HepG2 (cell line): ENCODE data around the gene AARSD1. TPM values are rescaled to one million over a fixed set of nuclear protein-coding genes. Genes with fewer than 3 reads are reported as not detected.

Experiments
- ATAC-seq: fragments of 200-7000 bp; cut with Tn5 transposase; 3 replicates; pipeline ENCODE4 v1.9.1; 2020; ENCODE audit warnings: mild to moderate bottlenecking, moderate library complexity
- BruUV-seq: library from RNA; stranded (reverse); fragments of 400-500 nt; replicated peaks from 2 replicates; lab custom pipeline; 2021; lab: Mats Ljungman, UMichigan
- CTCF ChIA-PET: fragments of 300-600 bp; formaldehyde crosslinking; extraction: SDS; loops from one replicate; lab custom pipeline; 2021; ENCODE audit warnings: low total read pairs, inconsistent platforms, low intra/inter-chr PET ratio; lab: Yijun Ruan, JAX
- POLR2A ChIA-PET: fragments of 350-600 bp; sonication (Branson Sonifier 250); formaldehyde crosslinking; loops from one replicate; lab custom pipeline; 2020; ENCODE audit warnings: antibody characterized with exemption, inconsistent platforms; lab: Yijun Ruan, JAX
- DNase-seq: peaks from one replicate; pipeline ENCODE4 v3.0.0-alpha.2; 2015; ENCODE audit warnings: low spot score
- FAIRE-seq: peaks from 3 replicates; lab custom pipeline; 2011; peaks lifted over from hg19 to GRCh38; lab: Jason Lieb, UNC
- H2AFZ ChIP-seq: one replicate; pipeline ENCODE4 v1.6.1; 2011; ENCODE audit warnings: low read length, inconsistent platforms
- H3K27ac ChIP-seq: fragments of 300-600 bp; 3 replicates; pipeline ENCODE4 v1.8.0; 2011; ENCODE audit warnings: mixed run types, mild to moderate bottlenecking, mixed read lengths, low read length, inconsistent platforms; ENCODE audit not compliant: insufficient read depth; ENCODE audit errors: extremely low read length
- H3K27me3 ChIP-seq, 2 experiments: fragments of 200-600 bp in 1 of 2; 2 replicates in 1 of 2; 3 replicates in 1 of 2; pipeline versions ENCODE4 v1.6.0 to v1.8.0; 2011; ENCODE audit warnings: low read length in 2 of 2, mild to moderate bottlenecking in 2 of 2, moderate library complexity in 2 of 2, inconsistent platforms in 1 of 2; ENCODE audit not compliant: insufficient read depth in 2 of 2, control insufficient read depth in 1 of 2
- H3K36me3 ChIP-seq, 2 experiments: fragments of 200-600 bp in 1 of 2; replicated peaks in 1 of 2; 2 replicates in 1 of 2; 3 replicates in 1 of 2; pipeline versions ENCODE4 v1.5.1 to v1.8.0; 2011; ENCODE audit warnings: low read length in 2 of 2, inconsistent platforms in 1 of 2; ENCODE audit not compliant: insufficient read depth in 2 of 2, control insufficient read depth in 1 of 2
- H3K4me1 ChIP-seq: 2 replicates; pipeline ENCODE4 v1.5.1; 2012; ENCODE audit warnings: low read length, inconsistent platforms; ENCODE audit not compliant: insufficient read depth
- H3K4me2 ChIP-seq: 2 replicates; pipeline ENCODE4 v1.6.0; 2011; ENCODE audit warnings: low read depth, low read length, inconsistent platforms
- H3K4me3 ChIP-seq, 3 experiments: fragments of 200-600 bp in 1 of 3; sonication (generic), shearing (Covaris generic) in 1 of 3; replicated peaks in 1 of 3; 2 replicates each; pipeline ENCODE4 v1.5.1; 2011 to 2016; ENCODE audit warnings: low read length in 3 of 3, inconsistent platforms in 2 of 3, low read depth in 2 of 3, mild to moderate bottlenecking in 2 of 3, control low read depth in 1 of 3, mixed read lengths in 1 of 3; ENCODE audit not compliant: insufficient read depth in 1 of 3
- H3K79me2 ChIP-seq: one replicate; pipeline ENCODE4 v1.6.1; 2011; ENCODE audit warnings: low read length, inconsistent platforms; ENCODE audit not compliant: insufficient read depth
- H3K9ac ChIP-seq: 2 replicates; pipeline ENCODE4 v1.6.0; 2011; ENCODE audit warnings: mild to moderate bottlenecking, low read depth, low read length, inconsistent platforms; ENCODE audit not compliant: insufficient read depth
- H3K9me3 ChIP-seq: 2 replicates; pipeline ENCODE4 v1.5.1; 2012; ENCODE audit warnings: mild to moderate bottlenecking, low read length
- H4K20me1 ChIP-seq: 2 replicates; pipeline ENCODE4 v1.6.0; 2011; ENCODE audit warnings: inconsistent platforms, mild to moderate bottlenecking, low read length, moderate library complexity; ENCODE audit not compliant: insufficient read depth
- ATF2 ChIP-seq: sonication (generic); formaldehyde crosslinking; IDR thresholded peaks from 2 replicates; pipeline ENCODE4 v1.4.0; 2020; ENCODE audit warnings: missing genetic modification reagents
- ATM ChIP-seq: fragments of 450-650 bp; IDR thresholded peaks from 2 replicates; pipeline ENCODE4 v1.7.1; 2017; ENCODE audit warnings: mild to moderate bottlenecking, borderline replicate concordance
- BCL6 ChIP-seq: IDR thresholded peaks from 2 replicates; pipeline ENCODE4 v1.6.1; 2016; ENCODE audit warnings: missing genetic modification reagents, missing compliant biosample characterization
- DBP ChIP-seq: sonication (generic); formaldehyde crosslinking; IDR thresholded peaks from 2 replicates; pipeline ENCODE4 v1.4.0; 2020; ENCODE audit warnings: missing genetic modification reagents; ENCODE audit errors: not compliant biosample characterization
- HDAC1 ChIP-seq: sonication (generic); formaldehyde crosslinking; IDR thresholded peaks from 2 replicates; pipeline ENCODE4 v1.5.1; 2020; ENCODE audit warnings: mild to moderate bottlenecking, missing genetic modification reagents
- HNRNPK ChIP-seq: fragments of 200-400 bp; formaldehyde crosslinking; IDR thresholded peaks from 2 replicates; pipeline ENCODE4 v1.6.1; 2018; ENCODE audit warnings: low read length, low read depth, moderate library complexity, mild to moderate bottlenecking; ENCODE audit not compliant: poor library complexity, severe bottlenecking
- KDM5A ChIP-seq: fragments of 200-600 bp; sonication (generic); IDR thresholded peaks from 2 replicates; pipeline ENCODE4 v1.7.0; 2018; ENCODE audit warnings: antibody characterized with exemption, mild to moderate bottlenecking, low read length, borderline replicate concordance
- KDM6A ChIP-seq: IDR thresholded peaks from 2 replicates; pipeline ENCODE4 v1.6.1; 2016; ENCODE audit warnings: low read depth
- NCOA2 ChIP-seq: sonication (generic); formaldehyde crosslinking; IDR thresholded peaks from 2 replicates; pipeline ENCODE4 v1.8.0; 2022; ENCODE audit warnings: inconsistent platforms
- TFDP2 ChIP-seq: sonication (generic); formaldehyde crosslinking; IDR thresholded peaks from 2 replicates; pipeline ENCODE4 v1.4.0; 2020; ENCODE audit warnings: missing genetic modification reagents
- ZNF124 ChIP-seq: sonication (generic); formaldehyde crosslinking; IDR thresholded peaks from 2 replicates; pipeline ENCODE4 v1.4.0; 2020; ENCODE audit warnings: missing genetic modification reagents
- ZNF260 ChIP-seq: sonication (generic); formaldehyde crosslinking; IDR thresholded peaks from 2 replicates; pipeline ENCODE4 v1.4.0; 2020; ENCODE audit warnings: missing genetic modification reagents, low read depth, mild to moderate bottlenecking, borderline replicate concordance
- ZNF281 ChIP-seq: sonication (generic); formaldehyde crosslinking; IDR thresholded peaks from 2 replicates; pipeline ENCODE4 v1.4.0; 2020; ENCODE audit warnings: missing genetic modification reagents, borderline replicate concordance
- ZNF292 ChIP-seq: sonication (generic); formaldehyde crosslinking; IDR thresholded peaks from 2 replicates; pipeline ENCODE4 v1.8.1; 2022; ENCODE audit warnings: mild to moderate bottlenecking, low read depth, missing genetic modification reagents, borderline replicate concordance
- ZNF331 ChIP-seq: sonication (generic); formaldehyde crosslinking; IDR thresholded peaks from 2 replicates; pipeline ENCODE4 v1.4.0; 2020; ENCODE audit warnings: missing genetic modification reagents
- ZNF337 ChIP-seq: sonication (generic); formaldehyde crosslinking; IDR thresholded peaks from 2 replicates; pipeline ENCODE4 v1.5.1; 2020; ENCODE audit warnings: missing genetic modification reagents, low read depth, mild to moderate bottlenecking, borderline replicate concordance
- ZNF878 ChIP-seq: sonication (generic); formaldehyde crosslinking; IDR thresholded peaks from 2 replicates; pipeline ENCODE4 v1.8.1; 2023; ENCODE audit warnings: mild to moderate bottlenecking, missing genetic modification reagents, moderate library complexity
- WGBS: methylation state at CpG from one replicate; pipeline ENCODE4 v1.1.6; 2017; ENCODE audit warnings: low lambda C conversion rate; 5-methylcytosine and 5-hydroxymethylcytosine counted together
- in situ Hi-C: cut with HindIII; loops from 2 replicates; pipeline ENCODE4 v1.10.0; 2017; ENCODE audit warnings: low pct_unique_long_range_greater_than_20kb; ENCODE audit not compliant: extremely low pct_ligation_motif_present
- intact Hi-C: fragments of 100-400 bp; cut with micrococcal nuclease; formaldehyde crosslinking; loops from one replicate; pipeline ENCODE4 v1.10.0; 2022; ENCODE audit not compliant: unreplicated experiment
- polyA plus RNA-seq, 8 experiments: library from polyadenylated mRNA; depleted of rRNA in 3 of 8; stranded (reverse) in 7 of 8; unstranded in 1 of 8; fragments of >200 nt; fragmentation: Illumina TruSeq in 4 of 8; extraction: Trizol in 4 of 8; gene quantifications; 2 replicates each; pipeline versions ENCODE4 v1.2.1 to v1.2.3, GENCODE V29; 2011 to 2016; ENCODE audit warnings: low read depth in 4 of 8, missing spikeins in 1 of 8, mixed read lengths in 1 of 8; ENCODE audit not compliant: insufficient read depth in 1 of 8
- total RNA-seq, 5 experiments: library from RNA; depleted of rRNA; stranded (reverse); fragments of >200 nt; fragmentation: Illumina TruSeq; extraction: Trizol; gene quantifications; 2 replicates each; pipeline ENCODE4 v1.2.3, GENCODE V29; 2016; ENCODE audit warnings: low read depth in 1 of 5

The AARSD1 gene
- total and polyA plus RNA-seq, 2 of the 13 experiments (the other 11 are each of a cell fraction or from before 2014, with no cell fraction given), result 24.7 to 29.3 TPM

GRCh38 chr17:42920106-42920900, 44.0 kb downstream of the AARSD1 start:
- 25% methylated on average over 10 of the region's 10 CpGs for WGBS
- Histone ChIP-seq H3K4me3 (peak overlapping the region in 2 of 3 experiments; percentile 28 to 58; a peak in 4 of 6 replicates), H3K36me3 (no peaks in the 10 kb centered on the region), H4K20me1 (no peaks in the 10 kb centered on the region), H3K27ac (peak overlapping the region; percentile 53), H3K27me3 (no peaks in the 10 kb centered on the region), H3K9ac (0 out of 2 replicates have a peak overlapping the region, but pooled peaks have one; percentile 2), H3K9me3 (no peaks in the 10 kb centered on the region), H3K4me2 (peak overlapping the region; percentile 85), H3K4me1 (peaks cover 68% of the 10 kb centered on the region), H2AFZ (no peak overlapping the region), H3K79me2 (no peaks in the 10 kb centered on the region)
- CTCF ChIA-PET, result no interaction called here
- FAIRE-seq, result peak; percentile 56
- intact Hi-C loops, result loop anchor here (1.0 kb wide), 1 partner anchor 34 kb away; no protein-coding TSS in a partner anchor
- peak; percentile 63 for DNase-seq
- peak; percentile 82 for ATAC-seq
- in situ Hi-C loops, result no loop called here
- BruUV-seq, result no TSS peak
- POLR2A ChIA-PET, result interaction anchor here (0.6 to 3.9 kb wide), 19 partner anchors 8 to 96 kb away, joined by 3 to 32 read pairs (median 5); partner anchors contain the start of genes AOC3, BECN1, G6PC1 and PSME3
- TF ChIP-seq TFDP2 (peak; percentile 45; the same call in 1 of the 2 replicates), KDM5A (no peak), BCL6 (peak; percentile 71), ZNF292 (CRISPR knock-in tag) (peak; percentile 81), ZNF337 (CRISPR knock-in tag) (0 out of 2 replicates have a peak, but pooled peaks have one; percentile 57), ZNF281 (no peak), ZNF331 (CRISPR knock-in tag) (peak; percentile 60), ZNF260 (no peak), ATM (no peak), ATF2 (CRISPR knock-in tag) (peak; percentile 59), NCOA2 (CRISPR knock-in tag) (0 out of 2 replicates have a peak, but pooled peaks have one; percentile 33), DBP (CRISPR knock-in tag) (no peak), HNRNPK (no peak), HDAC1 (CRISPR knock-in tag) (peak; percentile 80), KDM6A (CRISPR knock-in tag) (peak; percentile 69), ZNF878 (CRISPR knock-in tag) (0 out of 2 replicates have a peak, but pooled peaks have one; percentile 10), ZNF124 (CRISPR knock-in tag) (peak; percentile 24; the same call in 1 of the 2 replicates)
